Activated CD8-positive, alpha-beta memory T cell treated with anti-CD3 and anti-CD28 coated beads, Interleukin-2, amount 50 U/mL, for 1 hour (primary cell): ENCODE data around the gene ANO9.
"Not testable (repeated sequence)": the region's sequence is repeated elsewhere in the genome, so short reads cannot be mapped to it uniquely, and the experiment has no call there.

Experiments
- DNase-seq: peaks from one replicate; pipeline ENCODE4 v3.0.0-alpha.2; 2020; ENCODE audit errors: extremely low read depth

The ANO9 gene

GRCh38 chr11:434496-434895, 7.3 kb downstream of the ANO9 start:
- DNase-seq: no peak

GRCh38 chr11:433641-434040, 8.2 kb downstream of the ANO9 start:
- no peak for DNase-seq

GRCh38 chr11:433111-433510, 8.7 kb downstream of the ANO9 start:
- DNase-seq: no peak

DNA sequence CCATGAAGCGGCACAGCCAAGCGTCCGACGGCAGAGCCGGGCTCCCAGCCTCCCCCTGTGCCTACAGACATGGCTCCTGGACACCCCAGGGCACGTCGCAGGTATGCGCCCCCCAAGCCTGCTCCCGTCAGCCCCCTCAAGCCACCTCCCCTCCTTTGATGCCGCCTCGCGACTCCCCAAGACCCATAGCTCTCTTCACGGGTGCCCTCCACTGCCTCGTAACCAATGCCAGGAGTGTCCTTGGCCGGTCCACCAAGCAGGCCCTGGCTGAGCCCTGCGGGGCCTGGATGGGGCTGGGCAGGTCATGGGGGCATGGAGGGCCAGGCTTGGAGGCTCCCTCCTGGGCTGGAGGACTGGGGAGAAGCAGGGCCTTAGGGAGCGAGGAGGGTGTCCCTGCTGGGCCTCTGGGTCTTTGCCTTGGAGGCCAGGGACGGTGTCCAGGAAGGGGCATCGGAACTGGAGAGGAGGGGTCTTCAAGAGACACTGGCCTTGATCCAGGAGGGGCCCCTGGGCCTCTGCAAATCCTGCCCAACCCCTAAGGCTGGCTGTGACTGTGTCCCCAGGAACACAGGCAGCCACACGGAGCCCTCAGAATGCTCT, 9.2 kb downstream of the ANO9 start:
- DNase-seq: no peak

- DNase-seq: no peak
Measured at GRCh38 chr11:431921-432320, 9.9 kb downstream of the ANO9 start.

DNA sequence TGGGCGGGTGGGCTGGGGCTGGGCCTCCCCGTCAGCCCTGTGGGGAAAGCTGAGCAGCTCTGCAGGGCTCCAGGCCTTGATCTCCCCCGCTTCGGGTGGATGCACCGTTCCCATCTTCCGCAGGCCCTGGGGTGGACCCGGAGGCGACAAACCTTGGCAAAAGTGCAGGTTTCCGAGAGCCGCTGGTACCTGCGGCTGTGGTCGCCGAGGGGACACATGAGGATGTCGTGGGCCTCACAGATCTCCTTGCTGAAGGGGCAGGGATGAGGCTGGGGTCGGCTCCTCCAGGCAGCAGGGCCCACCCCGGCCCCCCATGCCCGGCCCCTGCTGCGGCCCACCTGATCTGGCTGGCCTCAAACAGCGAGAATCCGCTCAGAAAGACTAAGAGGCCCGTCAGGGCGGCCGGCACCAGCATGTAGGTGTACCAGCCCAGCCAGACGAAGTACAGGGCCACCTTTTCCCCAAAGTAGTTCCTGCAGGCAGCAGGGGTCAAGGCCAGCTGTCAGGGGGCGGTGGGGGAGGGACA, 11.8 kb downstream of the ANO9 start:
- no peak for DNase-seq

- DNase-seq: no peak
Measured at GRCh38 chr11:429391-429790, 12.4 kb downstream of the ANO9 start.

DNA sequence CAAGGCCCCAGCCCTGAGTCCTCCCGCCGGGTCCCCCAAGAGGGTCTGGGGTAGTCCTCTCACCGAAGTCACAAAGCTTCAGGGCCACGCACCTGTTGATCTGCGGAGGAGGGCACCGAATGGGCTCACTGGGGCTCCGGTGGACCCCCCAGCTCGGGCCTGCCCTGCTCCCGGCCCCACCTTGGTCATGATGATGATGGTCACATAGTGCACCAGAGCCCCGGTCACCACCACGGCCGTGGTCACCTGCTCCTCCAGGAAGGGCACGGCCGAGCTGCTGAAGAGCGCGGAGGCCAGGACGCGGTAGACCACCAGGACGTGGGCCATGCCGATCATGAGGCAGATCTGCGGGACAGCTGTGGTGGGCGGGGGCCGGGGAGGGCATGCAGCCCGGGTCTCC, 13.5 kb downstream of the ANO9 start:
- DNase-seq: no peak

- no peak for DNase-seq
Measured at GRCh38 chr11:426851-427250, 15.0 kb downstream of the ANO9 start.

DNA sequence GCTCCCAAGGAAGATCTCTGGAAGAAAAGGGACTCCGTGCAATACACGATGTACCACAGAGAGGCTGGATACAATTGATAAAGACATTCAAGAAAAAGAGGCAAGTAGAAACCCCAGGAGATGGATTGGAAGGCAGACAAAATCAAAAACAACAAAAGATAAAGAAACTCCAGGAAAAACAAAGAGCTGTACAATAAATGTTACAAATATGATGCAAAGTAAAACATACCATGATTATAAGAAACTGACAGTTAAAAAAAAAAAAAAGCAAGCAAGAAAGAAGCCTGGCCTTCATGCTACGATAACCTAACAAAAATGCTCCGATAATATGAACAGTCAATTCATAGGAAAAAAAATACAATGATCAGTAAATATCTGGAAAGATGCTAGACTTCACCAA, 16.5 kb downstream of the ANO9 start:
- no peak for DNase-seq

DNA sequence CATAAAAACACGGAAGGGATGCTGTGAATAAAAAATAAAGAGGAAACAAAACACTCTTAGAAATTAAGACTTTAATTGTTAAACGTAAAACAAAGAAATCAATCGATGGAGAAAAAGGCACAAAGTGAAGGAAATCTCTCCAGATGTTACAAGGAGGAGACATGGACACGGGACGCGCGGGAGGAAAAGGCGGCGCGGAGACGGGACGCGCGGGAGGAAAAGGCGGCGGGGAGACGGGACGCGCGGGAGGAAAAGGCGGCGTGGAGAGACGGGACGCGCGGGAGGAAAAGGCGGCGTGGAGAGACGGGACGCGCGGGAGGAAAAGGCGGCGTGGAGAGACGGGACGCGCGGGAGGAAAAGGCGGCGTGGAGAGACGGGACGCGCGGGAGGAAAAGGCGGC, 17.0 kb downstream of the ANO9 start:
- DNase-seq: not testable (repeated sequence)

DNA sequence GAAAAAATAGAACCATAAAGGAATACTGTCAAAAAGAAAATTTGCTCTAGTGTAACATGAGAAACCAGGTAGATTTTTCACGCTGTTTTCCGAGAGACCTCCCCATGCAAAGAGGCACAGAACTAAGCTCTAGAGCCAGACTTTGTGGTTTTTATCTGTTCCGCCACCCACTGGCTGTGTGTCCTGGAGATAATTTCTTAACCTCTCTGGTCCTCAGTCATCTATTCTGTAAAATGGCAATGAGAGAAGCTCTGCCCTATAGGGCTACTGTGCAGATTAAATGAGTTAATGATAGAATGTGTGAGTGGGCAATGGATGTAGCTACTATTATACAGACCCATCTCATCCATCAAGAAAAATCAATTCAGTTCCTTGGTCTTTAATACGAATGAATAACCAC, 17.6 kb downstream of the ANO9 start:
- DNase-seq: no peak

GRCh38 chr11:422249-422656, 19.6 kb downstream of the ANO9 start:
- no peak for DNase-seq

- no peak for DNase-seq
Measured at GRCh38 chr11:420911-421321, 20.9 kb downstream of the ANO9 start.

- no peak for DNase-seq
Measured at GRCh38 chr11:420054-420910, 21.5 kb downstream of the ANO9 start.

DNA sequence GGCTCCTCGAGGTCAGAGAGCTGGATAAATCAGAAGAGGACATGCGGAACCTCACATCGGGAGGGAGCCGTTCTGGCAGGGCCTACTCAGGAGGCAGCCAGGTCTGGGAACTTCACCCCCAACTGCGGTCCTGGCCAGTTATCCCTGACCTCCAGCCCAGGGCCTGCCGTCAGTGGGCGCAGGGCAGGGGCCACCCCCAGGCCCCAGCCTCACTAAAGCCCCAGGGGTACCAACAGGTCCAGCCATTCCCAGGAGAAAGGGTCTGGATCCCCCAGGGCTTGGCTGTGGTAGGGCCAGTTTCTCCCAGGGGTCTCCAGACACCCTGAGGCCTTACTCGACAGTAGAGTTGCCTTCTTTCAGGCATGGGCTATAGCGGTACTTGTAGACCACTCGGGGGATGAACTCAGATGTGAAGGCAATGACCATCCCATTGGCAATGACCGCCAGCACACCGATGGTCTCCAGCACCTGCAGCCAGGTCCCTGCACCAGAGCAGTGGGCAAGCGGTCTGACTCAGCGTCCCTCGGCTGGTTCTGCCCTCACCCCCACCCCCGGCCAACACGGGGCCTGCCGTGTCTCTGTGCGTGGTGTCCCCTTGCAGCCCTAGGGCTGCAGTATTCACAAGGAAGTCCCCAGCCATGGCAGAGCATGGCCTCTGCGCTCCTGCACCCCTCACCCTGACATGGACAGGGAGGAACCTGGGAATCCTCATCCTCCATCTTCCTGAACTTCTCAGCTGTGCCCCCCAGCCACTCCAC, 22.4 kb downstream of the ANO9 start:
- no peak for DNase-seq

GRCh38 chr11:418343-419247, 23.2 kb downstream of the ANO9 start:
- DNase-seq: no peak

DNA sequence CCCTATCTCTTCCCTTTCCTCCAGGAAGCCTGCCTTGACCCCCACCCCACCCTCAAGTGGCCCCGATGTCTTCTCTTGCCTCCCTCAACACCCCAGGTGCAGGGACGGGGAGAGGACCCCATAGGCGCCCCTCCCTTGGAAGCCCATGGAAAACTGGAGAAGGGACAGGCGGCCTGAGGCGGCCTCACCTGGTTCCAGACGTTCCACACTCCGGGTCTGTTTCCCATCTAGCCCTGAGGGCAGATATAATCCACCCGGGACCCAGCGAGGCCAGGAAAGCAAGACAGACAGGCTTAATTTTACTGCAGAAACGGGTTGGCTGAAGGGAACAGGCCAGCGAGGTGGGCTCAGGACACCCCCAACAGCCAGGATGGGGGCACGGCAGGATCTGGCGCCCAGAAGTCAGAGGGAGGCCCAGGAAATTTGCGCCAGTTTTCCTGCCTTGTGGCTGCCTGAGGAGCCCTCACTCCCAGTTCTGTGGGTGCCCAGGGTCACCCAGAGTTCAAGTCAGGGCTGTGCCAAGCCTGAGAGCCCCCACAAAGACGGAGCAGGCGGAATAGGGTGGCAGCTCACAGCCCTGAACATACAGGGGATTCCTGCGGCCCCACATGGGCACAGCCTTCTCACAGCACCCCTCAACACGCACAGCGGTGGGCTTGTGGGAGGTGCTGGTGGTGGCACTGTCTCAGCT, 24.0 kb downstream of the ANO9 start:
- no peak for DNase-seq

GRCh38 chr11:416757-417621, 24.8 kb downstream of the ANO9 start:
- no peak for DNase-seq
